HG03103 (cell line): ENCODE data around the gene SUPT7L.
"Not testable (repeated sequence)": the region's sequence is repeated elsewhere in the genome, so short reads cannot be mapped to it uniquely, and the experiment has no call there.

ENCODE experiments used
- ATAC-seq: cut with Tn5 transposase; IDR thresholded peaks from one replicate; pipeline ENCODE4 v1.9.1; 2021; ENCODE audit warnings: low read depth; ENCODE audit not compliant: unreplicated experiment

The SUPT7L gene

DNA sequence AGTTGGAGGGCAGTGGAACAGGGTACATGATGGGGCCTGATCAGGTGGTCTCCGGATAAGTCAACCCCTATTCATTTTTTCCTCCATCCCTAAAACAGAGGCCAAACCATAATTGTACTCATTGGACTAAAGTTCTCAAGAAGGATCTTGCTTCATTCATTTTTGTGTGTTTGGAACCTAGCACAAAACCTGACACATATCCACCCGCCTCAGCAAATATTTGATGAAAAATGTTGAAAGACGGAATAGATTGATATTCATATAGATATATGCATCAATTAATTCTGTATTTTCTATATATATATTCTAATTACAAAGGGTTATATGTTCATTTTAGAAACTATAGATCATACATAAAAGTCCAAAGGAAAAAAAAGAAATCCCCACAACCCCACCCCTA, 22.2 kb upstream of the SUPT7L start:
- no peak for ATAC-seq

DNA sequence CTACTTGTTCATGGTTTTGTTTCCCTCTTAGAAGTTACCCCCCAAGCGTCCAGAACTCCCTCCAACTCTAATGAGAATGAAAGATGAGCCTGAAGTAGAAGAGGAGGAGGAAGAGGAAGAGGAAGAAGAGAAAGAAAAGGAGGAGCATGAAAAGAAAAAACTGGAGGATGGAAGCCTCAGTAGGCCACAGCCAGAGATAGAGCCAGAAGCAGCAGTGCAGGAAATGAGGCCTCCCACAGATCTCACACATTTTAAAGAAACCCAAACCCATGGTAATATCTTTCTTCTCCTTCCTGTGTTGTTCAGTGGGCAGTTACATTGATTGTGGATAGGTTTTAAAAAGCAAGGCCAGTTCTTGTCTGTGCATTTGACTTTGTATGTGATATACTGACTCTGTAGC, 21.6 kb upstream of the SUPT7L start:
- ATAC-seq, result not testable (repeated sequence)

GRCh38 chr2:27683390-27684071, 20.1 kb upstream of the SUPT7L start:
- peak; percentile 60 for ATAC-seq

DNA sequence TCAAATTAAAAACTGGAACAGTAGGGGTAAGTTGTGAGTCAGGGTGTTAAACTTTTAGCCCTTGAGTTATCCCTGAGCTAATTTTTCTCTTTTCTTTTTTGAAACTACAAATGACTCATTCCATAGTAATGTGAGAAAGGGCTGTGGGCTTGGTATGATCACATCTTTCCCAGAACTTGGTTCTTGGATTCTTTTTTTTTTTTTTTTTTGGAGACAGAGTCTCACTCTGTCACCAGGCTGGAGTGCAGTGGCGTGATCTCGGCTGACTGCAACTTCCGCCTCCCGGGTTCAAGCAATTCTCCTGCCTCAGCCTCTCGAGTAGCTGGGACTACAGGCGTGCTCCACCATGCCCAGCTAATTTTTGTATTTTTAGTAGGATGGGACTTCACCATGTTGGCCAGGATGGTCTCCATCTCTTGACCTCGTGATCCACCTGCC, 18.9 kb upstream of the SUPT7L start:
- ATAC-seq, result not testable (repeated sequence)

DNA sequence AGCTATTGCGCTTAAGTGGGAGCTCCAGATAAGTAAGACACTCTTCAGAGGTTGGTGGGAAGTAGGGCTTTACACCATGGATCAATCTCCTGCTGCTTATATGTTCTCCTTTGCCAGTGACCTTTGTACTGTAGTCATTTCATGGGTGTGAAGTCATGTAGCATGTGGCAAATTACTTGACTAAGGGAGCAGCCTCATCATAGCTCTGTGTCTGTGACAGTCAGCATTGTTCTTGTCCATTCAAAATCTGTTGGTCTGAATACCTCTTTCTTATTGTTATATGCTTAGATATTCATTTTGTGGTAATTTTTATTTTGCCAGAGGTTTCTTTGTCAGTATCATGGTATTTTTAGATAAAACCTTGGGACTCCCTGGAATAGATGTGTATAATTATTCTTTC, 18.4 kb upstream of the SUPT7L start:
- no peak for ATAC-seq

- no peak for ATAC-seq
Observed at GRCh38 chr2:27680571-27680970, 17.2 kb upstream of the SUPT7L start.

DNA sequence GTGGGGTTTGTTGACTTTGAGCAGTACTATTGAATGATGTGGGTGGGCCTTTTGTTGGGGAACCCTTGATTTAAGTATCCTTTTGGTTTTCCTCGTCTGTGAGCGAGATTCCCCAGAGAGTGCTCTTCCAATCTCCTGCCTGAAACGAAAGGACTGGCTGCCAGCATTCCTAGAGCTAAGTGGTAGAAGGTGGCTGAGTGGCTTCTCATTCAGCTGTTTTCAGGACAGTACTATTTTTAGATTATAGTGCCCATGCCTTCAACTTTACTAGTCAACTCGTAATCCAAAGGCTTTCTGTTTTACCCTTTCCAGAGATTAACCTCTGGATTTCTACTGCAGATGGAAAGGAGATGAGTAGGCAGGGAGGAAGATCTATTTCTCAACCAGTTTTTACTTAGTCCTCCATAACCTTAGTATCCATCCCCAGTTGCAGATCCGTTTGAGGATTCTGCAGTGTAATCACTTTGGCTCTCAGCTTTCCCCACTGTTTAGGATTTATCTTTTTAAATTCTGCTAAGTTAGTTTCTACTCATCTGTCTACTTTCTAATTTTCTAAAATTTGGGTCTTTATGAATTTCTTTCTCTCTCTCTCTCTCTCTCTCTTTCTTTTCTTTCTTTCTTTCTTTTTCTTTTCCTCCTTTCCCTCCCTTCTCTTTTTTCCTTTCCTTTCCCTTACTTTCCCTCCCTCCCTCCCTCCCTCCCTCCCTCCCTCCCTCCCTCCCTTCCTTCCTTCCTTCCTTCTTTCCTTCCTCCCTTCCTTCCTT, 9.5 kb upstream of the SUPT7L start:
- ATAC-seq, result no peak

DNA sequence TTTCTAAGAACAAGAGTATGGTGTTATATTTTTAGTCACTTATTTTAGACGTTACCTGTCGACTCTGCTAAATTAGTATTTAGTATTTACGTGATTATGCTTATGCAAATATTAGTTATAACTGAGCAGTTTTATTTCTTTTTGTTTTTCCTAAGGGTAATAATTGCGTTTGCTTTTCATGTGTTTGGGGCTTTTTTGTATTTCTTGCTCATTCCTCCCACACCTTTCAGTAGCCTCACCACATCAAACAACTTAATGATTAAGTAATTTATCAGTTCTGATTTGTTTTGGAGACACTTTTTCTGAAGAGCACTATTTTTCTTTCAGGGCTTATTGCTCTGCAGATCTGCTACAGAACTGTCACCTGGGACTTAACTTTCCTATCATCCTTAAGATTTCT, 7.8 kb upstream of the SUPT7L start:
- no peak for ATAC-seq

- ATAC-seq, result no peak
Observed at GRCh38 chr2:27667446-27667845, 4.0 kb upstream of the SUPT7L start.

- ATAC-seq, result no peak
Observed at GRCh38 chr2:27664622-27665363, 1.4 kb upstream of the SUPT7L start.

DNA sequence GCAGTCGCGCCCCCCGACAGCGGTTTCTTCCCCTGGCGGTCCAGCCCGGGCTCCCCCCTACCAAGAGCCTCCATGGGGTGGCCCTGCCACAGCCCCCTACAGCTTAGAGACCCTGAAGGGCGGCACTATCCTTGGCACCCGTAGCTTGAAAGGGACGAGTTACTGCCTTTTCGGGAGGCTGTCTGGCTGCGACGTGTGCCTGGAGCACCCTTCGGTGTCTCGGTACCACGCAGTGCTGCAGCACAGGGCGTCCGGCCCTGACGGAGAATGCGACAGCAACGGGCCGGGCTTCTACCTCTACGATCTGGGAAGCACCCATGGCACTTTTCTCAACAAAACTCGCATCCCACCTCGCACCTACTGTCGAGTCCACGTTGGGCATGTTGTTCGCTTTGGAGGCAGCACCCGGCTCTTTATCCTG, 750 bp upstream of the SUPT7L start:
- ATAC-seq, result no peak

DNA sequence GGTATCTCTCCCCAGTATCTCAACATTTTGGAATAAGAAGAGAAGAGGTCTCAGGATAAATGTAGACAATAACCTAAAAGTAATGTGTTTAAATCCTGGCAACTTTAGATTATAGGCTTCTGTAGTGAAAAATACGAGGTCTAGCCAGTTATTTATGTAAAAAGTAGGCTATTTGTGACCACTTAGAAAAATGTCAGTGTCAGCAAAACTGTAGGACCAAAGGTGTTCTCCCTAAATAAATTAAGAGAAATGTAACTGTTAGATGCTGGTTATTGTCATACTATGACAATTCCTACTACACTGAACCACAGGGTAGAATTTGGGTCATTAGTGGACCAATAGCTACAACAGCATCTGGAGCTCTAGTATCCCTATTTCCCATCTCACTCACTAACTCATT, 2.0 kb downstream of the SUPT7L start:
- ATAC-seq, result no peak

DNA sequence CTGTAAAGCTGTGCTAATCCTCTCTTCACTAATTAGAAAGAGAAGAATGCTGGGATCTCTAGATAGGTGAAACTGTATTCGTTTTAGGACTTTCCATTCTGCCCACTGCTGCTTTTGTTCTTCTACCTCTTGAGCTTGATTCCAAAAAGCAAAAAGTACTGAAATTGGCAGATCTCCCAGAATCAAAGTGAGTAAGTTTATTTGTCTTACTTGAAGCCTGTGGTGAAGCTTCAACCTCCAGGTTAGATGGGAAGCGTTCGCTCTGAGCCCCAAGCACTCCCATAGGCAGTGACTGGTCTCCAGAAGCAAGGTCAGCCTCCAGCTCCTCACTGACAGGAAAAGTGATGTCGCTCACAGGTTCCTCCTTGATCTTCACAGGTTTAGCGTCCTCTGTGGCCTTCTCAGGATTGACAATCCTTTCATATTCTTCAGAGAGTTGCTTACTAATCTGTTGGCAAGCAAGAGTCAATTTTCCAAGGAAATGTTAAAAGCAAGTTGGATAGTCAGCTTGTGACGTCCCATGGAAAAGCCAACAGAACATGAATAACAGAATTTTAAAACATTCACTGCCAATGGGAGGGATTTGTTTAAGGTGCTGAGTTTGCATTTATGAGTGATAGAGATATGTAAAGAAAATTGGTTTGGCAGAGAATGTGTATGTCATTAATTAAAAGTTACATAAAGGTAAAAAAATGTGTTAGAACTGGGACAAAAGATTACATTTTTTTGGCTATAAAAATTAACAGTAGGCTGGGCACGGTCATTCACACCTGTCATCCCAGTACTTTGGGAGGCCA, 8.1 kb downstream of the SUPT7L start:
- ATAC-seq, result no peak

- ATAC-seq, result no peak
Observed at GRCh38 chr2:27653397-27653796, 10.0 kb downstream of the SUPT7L start.

- ATAC-seq, result no peak
Observed at GRCh38 chr2:27652790-27653189, 10.6 kb downstream of the SUPT7L start.

- ATAC-seq, result no peak
Observed at GRCh38 chr2:27652341-27652740, 11.1 kb downstream of the SUPT7L start.

- ATAC-seq, result no peak
Observed at GRCh38 chr2:27651056-27651455, 12.4 kb downstream of the SUPT7L start.

GRCh38 chr2:27647737-27648136, 15.7 kb downstream of the SUPT7L start:
- ATAC-seq, result no peak

GRCh38 chr2:27647289-27647688, 16.1 kb downstream of the SUPT7L start:
- ATAC-seq, result no peak

DNA sequence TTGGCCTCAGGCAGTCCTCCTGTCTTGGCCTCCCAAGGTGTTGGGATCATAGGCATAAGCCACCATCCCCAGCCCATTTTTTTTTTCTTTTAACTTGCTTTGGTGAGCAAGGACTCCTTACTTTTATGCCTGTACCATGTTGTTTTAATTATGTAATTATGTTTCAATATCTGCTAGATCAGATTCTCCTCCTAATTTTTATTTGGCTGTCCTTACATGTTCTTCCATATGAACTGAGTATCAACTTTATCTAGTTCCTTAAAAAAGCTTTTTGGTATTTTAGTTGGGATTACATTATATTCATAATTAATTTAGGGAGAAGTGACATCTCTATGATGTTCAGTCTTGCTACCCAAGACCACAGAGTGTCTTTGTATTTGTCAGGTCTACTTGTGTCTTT, 18.2 kb downstream of the SUPT7L start:
- ATAC-seq, result no peak
